Measurements from ENCODE around the gene RAB1B. TPM values are rescaled to one million over a fixed set of nuclear protein-coding genes. Genes with fewer than 3 reads are reported as not detected.

Gene RAB1B
- total RNA-seq: 10 to 100 TPM; 72.8 to 89.1 TPM
- 33.5 to 75.0 reads per million in 2 donors for total RNA-seq

DNA sequence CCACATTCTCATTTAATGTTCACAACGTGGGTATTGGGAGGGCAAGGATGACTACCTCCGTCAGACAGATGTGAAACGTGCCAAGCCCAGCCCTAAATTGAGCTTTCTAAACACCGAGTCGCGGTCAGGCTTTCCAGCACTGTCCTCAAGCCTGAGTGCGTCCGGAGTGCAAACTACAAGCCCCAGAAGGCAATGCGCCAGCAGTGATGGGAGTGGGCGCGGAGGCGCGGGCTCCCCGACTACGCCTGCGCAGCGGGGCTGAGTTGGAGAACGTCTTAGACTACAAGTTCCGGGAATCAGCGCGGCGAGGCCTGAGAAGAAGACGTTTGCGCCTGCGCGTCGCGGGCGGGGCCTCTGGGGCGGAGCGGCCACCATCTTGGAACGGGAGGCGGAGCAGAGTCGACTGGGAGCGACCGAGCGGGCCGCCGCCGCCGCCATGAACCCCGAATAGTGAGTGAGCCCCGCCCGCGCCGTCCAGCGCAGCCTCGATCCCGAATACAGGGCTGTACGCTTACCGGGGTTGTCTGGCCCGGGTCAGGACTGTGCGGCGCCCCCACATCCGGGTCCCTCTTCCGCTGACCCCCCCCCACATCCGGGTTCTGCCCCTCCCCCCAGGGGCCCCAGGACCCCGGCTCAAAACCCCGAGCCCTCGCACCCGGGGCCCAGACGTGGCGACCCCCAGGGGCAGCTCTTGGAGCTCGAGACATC, at the start of gene RAB1B:
Gene RAB1B, plus strand, starts transcription at position 396 of the 708 bp plus-strand sequence. Its CDS starts 41 bp downstream, at position 437.
- ATAC-seq (peak; percentile 85), DNase-seq (peak; percentile 99 to 100 (median 99))
- H3K4me1 Mint-ChIP-seq: peaks cover 28% of the 10 kb centered on the region
- peak within 1 kb of the TSS; percentile 99 for H3K4me3 Mint-ChIP-seq
- peaks cover 10% of the 10 kb centered on the region for H3K36me3 Mint-ChIP-seq (ENCODE audit: low read depth)
- H3K9me3 ChIP-seq (ENCODE audit: control insufficient read depth, low read length, poor library complexity, severe bottlenecking): no peaks in the 10 kb centered on the region
- H3K27me3 Mint-ChIP-seq: no peaks in the 10 kb centered on the region
- peak within 1 kb of the TSS; percentile 99 for H3K27ac Mint-ChIP-seq

DNA sequence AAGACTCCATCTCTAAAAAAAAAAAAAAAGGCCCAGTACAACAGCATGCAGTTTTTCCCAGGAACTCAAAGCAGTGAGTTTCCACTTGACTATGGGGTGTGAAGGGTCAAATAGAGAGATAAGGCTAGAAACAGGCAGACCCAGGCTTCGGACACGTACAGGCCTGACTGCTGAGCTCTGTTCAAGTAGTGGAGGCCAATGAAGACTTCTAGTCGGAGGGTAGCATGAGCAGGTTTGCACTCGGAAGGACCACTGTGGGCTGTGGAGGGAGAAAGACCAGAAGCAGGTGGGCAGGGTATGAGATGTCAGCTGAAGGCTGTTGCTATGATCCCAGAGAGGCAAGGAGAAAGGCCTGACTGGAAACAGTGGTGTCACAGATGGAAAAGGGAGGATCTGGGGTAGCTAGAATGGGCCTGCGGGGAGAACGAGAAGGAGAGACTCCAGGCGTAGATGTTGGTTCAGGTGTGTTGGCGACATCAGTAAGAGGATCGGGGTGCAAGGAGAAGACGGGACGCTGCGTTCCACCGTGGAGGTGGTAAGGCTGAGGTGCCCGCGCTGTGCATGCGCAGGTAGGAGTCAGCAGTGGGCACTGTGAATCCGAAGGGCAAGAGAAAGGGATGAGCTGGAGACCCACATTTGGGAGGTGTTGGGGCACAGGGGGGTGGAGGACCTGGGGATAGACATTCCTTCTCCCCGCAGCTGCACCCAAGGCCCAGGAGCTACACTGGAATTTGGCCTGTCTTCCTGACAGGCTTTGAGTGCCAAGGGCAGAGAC, 49.4 kb upstream of the RAB1B start:
- no peak overlapping the region for H3K4me3 Mint-ChIP-seq
- peaks cover 17% of the 10 kb centered on the region for H3K4me1 Mint-ChIP-seq
- peaks cover 4% of the 10 kb centered on the region for H3K36me3 Mint-ChIP-seq (ENCODE audit: low read depth)
- DNase-seq (no peak), ATAC-seq (no peak)
- peak overlapping the region; percentile 96 for H3K27ac Mint-ChIP-seq
- no peaks in the 10 kb centered on the region for H3K27me3 Mint-ChIP-seq
- H3K9me3 ChIP-seq (ENCODE audit: control insufficient read depth, low read length, poor library complexity, severe bottlenecking): no peaks in the 10 kb centered on the region

DNA sequence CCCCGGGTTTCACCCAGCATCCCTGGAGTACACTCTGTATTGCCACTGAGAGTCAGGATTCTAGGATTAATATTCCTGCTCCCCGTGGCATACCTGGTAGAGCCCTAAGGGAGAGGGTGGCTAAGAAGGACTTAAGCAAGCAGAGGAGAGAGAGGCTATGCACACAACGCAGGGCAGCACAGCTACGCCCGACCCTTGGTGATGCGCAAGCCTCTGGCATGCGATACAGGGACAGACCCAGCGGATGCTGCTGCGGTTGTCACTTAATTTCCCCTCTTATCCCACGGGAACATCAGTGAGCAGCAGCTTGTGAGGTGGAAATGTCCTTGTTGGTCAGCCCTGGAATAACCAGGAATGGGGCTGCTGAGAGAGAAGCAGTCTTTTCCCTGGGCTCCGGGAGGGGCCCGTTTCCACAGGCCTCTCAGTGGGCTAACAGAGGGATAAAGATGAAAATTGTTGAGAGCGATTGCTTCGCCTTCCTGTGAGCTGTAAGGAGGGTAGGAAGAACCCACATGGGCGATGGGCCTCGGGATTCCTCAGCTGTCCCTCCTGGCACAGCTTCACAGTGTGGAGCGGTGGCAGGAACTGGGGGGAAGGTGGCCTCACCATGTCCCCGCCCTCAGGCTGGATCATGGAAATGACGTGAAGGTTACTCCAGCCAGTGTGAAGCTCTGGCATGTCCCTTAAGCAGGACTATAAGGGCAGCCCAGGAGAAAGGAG, 48.4 kb upstream of the RAB1B start:
- DNase-seq (no peak), ATAC-seq (no peak)
- Mint-ChIP-seq H3K4me3 (no peak overlapping the region), H3K27ac (peak overlapping the region; percentile 96), H3K27me3 (no peaks in the 10 kb centered on the region), H3K4me1 (peaks cover 17% of the 10 kb centered on the region), H3K36me3 (ENCODE audit: low read depth) (peaks cover 4% of the 10 kb centered on the region)
- H3K9me3 ChIP-seq (ENCODE audit: control insufficient read depth, low read length, poor library complexity, severe bottlenecking): no peaks in the 10 kb centered on the region

DNA sequence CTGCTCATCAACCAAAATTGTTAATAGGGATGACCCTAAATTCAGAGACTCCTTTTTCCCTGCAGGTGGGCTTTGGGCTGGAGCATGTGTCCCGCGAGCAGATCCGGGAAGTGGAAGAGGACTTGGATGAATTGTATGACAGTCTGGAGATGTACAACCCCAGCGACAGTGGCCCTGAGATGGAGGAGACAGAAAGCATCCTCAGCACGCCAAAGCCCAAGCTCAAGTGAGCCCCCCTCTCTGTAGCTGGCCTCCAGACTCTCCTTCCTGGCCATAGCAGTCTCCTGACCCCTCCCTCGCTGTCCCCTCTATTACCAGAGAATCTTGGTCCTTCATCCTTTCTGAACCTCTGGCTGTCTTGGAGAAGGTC, 47.9 kb upstream of the RAB1B start:
- H3K4me3 Mint-ChIP-seq: no peak overlapping the region
- peak overlapping the region; percentile 96 for H3K27ac Mint-ChIP-seq
- no peaks in the 10 kb centered on the region for H3K27me3 Mint-ChIP-seq
- H3K4me1 Mint-ChIP-seq: peaks cover 17% of the 10 kb centered on the region
- ATAC-seq: no peak
- no peaks in the 10 kb centered on the region for H3K9me3 ChIP-seq (ENCODE audit: control insufficient read depth, low read length, poor library complexity, severe bottlenecking)
- no peak for DNase-seq
- peaks cover 4% of the 10 kb centered on the region for H3K36me3 Mint-ChIP-seq (ENCODE audit: low read depth)

DNA sequence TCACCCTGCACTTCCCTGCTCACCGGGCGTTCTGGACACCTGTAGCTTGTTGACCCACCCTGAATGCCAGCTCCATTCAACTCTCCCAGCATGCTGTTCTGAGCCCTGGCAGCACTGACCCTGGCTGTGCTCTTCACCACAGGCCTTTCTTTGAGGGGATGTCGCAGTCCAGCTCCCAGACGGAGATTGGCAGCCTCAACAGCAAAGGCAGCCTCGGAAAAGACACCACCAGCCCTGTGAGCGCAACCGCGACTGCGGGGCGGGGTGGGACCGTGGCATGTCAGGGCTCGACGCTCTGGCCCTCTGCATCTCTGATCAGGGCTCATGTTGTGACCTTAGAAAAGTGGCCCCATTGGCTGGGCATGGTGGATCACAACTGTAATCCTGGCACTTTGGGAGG, 47.4 kb upstream of the RAB1B start:
- Mint-ChIP-seq H3K36me3 (ENCODE audit: low read depth) (peaks cover 4% of the 10 kb centered on the region), H3K4me3 (no peak overlapping the region), H3K4me1 (peaks cover 16% of the 10 kb centered on the region), H3K27ac (peak overlapping the region; percentile 96), H3K27me3 (no peaks in the 10 kb centered on the region)
- H3K9me3 ChIP-seq (ENCODE audit: control insufficient read depth, low read length, poor library complexity, severe bottlenecking): no peaks in the 10 kb centered on the region
- DNase-seq (no peak), ATAC-seq (no peak)

DNA sequence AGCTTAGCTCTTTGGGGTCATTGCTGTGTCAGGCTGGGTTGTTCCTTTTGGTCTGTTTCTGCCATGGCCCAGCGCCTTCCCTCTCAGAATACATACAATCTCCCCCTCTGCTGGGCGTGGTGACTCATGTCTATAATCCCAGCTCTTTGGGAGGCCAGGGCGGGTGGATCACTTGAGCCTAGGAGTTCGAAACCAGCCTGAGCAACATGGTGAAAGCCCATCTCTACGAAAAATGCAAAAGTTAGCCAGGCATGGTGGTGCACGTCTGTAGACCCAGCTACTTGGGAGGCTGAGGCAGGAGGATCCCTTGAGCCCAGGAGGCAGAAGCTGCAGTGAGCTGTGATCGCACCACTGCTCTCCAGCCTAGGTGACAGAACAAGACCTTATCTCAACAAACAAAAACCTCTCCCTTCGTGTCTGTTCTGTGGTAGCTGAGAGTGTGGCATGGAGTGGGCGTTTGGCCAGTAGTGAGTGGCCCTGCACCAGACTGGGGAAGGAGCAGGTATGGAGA, 46.7 kb upstream of the RAB1B start:
- Mint-ChIP-seq H3K27ac (peak overlapping the region; percentile 96), H3K4me3 (peak overlapping the region; percentile 47), H3K4me1 (peaks cover 15% of the 10 kb centered on the region), H3K27me3 (no peaks in the 10 kb centered on the region), H3K36me3 (ENCODE audit: low read depth) (peaks cover 4% of the 10 kb centered on the region)
- DNase-seq (no peak), ATAC-seq (no peak)
- H3K9me3 ChIP-seq (ENCODE audit: control insufficient read depth, low read length, poor library complexity, severe bottlenecking): no peaks in the 10 kb centered on the region

DNA sequence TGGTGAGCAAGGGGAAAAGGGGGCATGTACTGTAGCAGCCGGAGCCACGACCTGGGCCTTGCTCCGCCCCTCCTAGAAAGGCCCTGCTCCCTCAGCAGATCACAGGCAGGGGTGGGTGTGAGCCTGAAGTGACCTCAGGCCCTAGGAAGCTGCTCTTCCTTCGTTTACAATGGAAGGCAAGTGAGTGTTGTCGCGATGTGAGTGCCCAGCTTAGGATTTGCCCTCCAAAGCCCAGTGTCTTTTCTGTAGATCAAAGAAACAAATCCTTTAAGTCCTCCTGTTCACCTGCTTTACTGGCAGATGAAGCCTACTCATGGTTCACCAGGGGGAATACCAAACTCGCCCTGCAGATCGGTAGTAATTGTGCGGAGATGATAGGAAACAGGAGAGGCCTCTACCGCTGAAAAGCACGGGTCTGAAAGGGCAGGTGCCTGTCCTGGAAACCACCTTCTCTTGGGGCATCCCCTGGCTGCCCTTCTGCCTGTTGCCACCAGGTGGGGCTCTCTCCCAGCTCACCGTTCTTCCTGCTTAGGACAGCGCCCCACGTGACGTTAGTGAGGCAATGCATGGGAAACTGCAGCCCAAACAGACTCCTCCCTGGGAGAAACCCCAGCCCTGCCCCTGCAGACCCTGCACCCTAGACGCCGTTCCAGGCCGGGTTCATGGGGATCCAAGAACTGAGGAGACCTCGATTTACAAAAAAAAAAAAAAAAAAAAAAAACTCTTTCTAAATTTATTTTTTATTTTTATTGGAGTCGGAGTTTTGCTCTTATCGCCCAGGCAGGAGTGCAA, 45.9 kb upstream of the RAB1B start:
- ATAC-seq (peak; percentile 97), DNase-seq (peak; percentile 86 to 93 (median 91))
- Mint-ChIP-seq H3K4me3 (peak overlapping the region; percentile 47), H3K27me3 (no peaks in the 10 kb centered on the region), H3K27ac (peak overlapping the region; percentile 96), H3K4me1 (peaks cover 15% of the 10 kb centered on the region), H3K36me3 (ENCODE audit: low read depth) (peaks cover 4% of the 10 kb centered on the region)
- H3K9me3 ChIP-seq (ENCODE audit: control insufficient read depth, low read length, poor library complexity, severe bottlenecking): no peaks in the 10 kb centered on the region

DNA sequence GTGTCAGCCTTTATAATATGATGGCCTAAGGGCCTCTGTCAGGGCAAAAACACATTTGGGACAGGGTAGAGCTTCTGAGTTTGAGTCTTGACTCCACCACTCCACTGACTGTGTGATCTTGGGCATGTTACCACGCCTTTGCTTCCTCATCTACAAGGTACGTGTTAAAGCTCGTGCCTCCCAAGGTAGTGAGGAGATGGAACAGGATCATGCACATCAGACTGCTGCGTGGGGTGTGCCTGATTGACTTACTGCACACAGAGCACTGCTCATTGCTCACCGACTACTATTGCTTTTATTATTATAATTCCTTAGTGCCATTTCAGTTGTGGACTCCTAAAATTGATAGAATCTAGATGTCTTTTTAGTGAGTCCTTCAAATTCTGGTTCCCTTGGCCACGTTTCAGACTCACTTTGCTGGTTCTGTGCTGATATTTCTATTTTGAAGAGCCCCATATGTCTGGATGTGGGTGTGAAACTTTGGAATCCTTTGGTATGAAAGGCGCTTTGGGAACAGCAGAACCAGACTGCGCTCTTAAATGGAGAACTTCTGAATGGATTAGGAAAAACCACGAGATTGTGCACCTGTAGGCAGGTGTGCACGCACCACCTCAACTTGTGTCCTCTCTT, 44.1 kb upstream of the RAB1B start:
- DNase-seq (no peak), ATAC-seq (no peak)
- Mint-ChIP-seq H3K27me3 (no peaks in the 10 kb centered on the region), H3K4me3 (no peak overlapping the region), H3K4me1 (peaks cover 7% of the 10 kb centered on the region), H3K27ac (peak overlapping the region; percentile 72), H3K36me3 (ENCODE audit: low read depth) (no peaks in the 10 kb centered on the region)
- no peaks in the 10 kb centered on the region for H3K9me3 ChIP-seq (ENCODE audit: control insufficient read depth, low read length, poor library complexity, severe bottlenecking)

DNA sequence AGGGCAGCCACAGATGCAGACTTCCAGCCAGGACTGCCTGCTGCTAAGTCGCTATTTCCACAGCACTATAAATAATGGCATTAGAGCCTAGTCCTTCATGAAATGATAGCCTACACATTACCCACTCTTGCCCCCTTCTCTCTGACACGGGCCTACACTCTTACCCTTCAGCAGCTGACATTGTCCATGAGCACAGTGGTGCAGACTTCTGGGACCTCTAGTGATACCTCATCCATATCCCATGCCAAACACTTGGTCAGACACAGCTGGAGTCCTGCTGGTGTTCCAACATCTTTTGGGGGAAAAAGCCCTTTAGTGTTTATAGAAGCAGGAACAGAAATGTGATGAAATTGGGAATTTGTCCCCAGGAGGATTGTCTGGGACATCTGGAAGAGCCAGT, 43.4 kb upstream of the RAB1B start:
- H3K4me3 Mint-ChIP-seq: no peak overlapping the region
- H3K27me3 Mint-ChIP-seq: no peaks in the 10 kb centered on the region
- ATAC-seq (no peak), DNase-seq (no peak)
- peaks cover 7% of the 10 kb centered on the region for H3K4me1 Mint-ChIP-seq
- H3K36me3 Mint-ChIP-seq (ENCODE audit: low read depth): peaks cover 4% of the 10 kb centered on the region
- peak overlapping the region; percentile 72 for H3K27ac Mint-ChIP-seq
- no peaks in the 10 kb centered on the region for H3K9me3 ChIP-seq (ENCODE audit: control insufficient read depth, low read length, poor library complexity, severe bottlenecking)

DNA sequence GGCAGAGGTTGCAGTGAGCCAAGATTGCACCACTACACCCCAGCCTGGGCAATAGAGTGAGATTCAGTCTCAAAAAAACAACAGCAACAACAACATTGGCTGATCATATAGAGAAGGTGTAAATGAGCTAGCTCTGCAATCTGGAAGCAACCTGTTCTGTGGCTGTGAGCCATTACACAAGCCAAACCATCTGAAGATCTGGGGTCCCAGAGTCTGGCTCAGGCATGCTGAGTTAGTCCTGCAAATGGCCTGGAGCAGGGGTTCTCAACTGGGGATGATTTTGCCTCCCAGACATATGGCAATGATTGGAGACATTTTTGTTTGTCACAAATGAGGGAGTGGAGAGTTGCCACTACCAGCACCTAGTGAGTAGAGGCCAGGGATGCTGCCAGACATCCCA, 42.3 kb upstream of the RAB1B start:
- H3K27ac Mint-ChIP-seq: no peak overlapping the region
- ATAC-seq: no peak

DNA sequence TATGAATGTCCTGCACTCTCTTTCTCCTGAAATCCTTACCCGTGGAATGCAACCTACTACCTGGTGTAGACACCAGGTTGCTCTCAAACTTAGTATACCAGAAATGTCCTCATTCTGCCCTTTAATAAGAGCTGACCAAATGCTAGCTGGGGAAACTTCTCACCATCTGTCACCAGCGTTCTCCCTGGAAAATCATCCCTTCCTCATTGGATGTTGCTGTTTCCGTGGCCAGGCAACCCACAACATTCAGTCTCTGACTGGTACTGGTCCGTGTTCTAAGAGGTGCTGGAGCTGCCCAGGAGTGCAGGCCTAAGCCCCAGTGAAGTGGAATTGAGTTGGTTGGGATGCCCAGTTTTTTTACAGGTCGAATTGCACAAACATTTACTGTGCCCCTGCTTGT, 40.7 kb upstream of the RAB1B start:
- ATAC-seq (no peak), DNase-seq (no peak)
- Mint-ChIP-seq H3K27me3 (no peaks in the 10 kb centered on the region), H3K36me3 (ENCODE audit: low read depth) (peaks cover 10% of the 10 kb centered on the region), H3K4me1 (peaks cover 2% of the 10 kb centered on the region), H3K27ac (no peak overlapping the region), H3K4me3 (no peak overlapping the region)
- no peaks in the 10 kb centered on the region for H3K9me3 ChIP-seq (ENCODE audit: control insufficient read depth, low read length, poor library complexity, severe bottlenecking)

More for the DNA sequence above, 42.3 kb upstream of the RAB1B start:
- H3K36me3 Mint-ChIP-seq (ENCODE audit: low read depth): peaks cover 4% of the 10 kb centered on the region
- no peaks in the 10 kb centered on the region for H3K27me3 Mint-ChIP-seq
- DNase-seq: no peak
- peaks cover 7% of the 10 kb centered on the region for H3K4me1 Mint-ChIP-seq
- no peaks in the 10 kb centered on the region for H3K9me3 ChIP-seq (ENCODE audit: control insufficient read depth, low read length, poor library complexity, severe bottlenecking)
- H3K4me3 Mint-ChIP-seq: no peak overlapping the region

DNA sequence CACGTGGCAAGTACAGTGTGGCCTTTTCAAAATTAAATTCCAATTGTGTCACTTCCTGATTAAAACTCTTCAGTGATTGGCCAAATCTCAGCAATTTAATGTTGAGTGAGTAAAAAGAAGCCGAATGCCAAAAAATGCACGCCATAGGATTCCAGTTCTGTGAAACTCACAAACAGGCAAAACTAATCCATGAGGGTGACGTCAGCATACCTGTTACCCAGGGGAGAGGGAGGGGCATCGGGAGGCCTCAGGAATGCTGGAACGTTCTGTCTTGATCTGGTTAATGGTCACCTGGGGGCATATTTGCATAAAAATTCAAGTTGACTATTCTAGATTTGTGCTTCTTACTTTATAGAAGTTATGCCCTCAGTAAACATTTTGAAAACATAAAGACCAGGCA, 39.9 kb upstream of the RAB1B start:
- H3K36me3 Mint-ChIP-seq (ENCODE audit: low read depth): peaks cover 15% of the 10 kb centered on the region
- H3K4me1 Mint-ChIP-seq: peaks cover 2% of the 10 kb centered on the region
- peak overlapping the region; percentile 79 for H3K27ac Mint-ChIP-seq
- H3K27me3 Mint-ChIP-seq: no peaks in the 10 kb centered on the region
- H3K9me3 ChIP-seq (ENCODE audit: control insufficient read depth, low read length, poor library complexity, severe bottlenecking): no peaks in the 10 kb centered on the region
- no peak overlapping the region for H3K4me3 Mint-ChIP-seq
- DNase-seq (no peak), ATAC-seq (no peak)

All from T-helper 17 cell (primary cell).